D721Med (cell line): ENCODE data around the gene MYBPHL.
A peak's percentile ranks its signal among the peaks of the same experiment; 100 is the strongest.

Experiments
- DNase-seq: peaks from one replicate; pipeline ENCODE4 v3.0.0; 2011; ENCODE audit warnings: low spot score; ENCODE audit not compliant: insufficient read length
- FAIRE-seq: peaks from 2 replicates; lab custom pipeline; 2011; peaks lifted over from hg19 to GRCh38; lab: Jason Lieb, UNC
- TF ChIP-seq, protein P1 (sequence below): IDR thresholded peaks from 2 replicates; pipeline ENCODE4 v1.5.1; 2012; ENCODE audit warnings: mild to moderate bottlenecking, control low read depth; ENCODE audit not compliant: insufficient read depth; ENCODE audit errors: missing control alignments

Gene MYBPHL

DNA sequence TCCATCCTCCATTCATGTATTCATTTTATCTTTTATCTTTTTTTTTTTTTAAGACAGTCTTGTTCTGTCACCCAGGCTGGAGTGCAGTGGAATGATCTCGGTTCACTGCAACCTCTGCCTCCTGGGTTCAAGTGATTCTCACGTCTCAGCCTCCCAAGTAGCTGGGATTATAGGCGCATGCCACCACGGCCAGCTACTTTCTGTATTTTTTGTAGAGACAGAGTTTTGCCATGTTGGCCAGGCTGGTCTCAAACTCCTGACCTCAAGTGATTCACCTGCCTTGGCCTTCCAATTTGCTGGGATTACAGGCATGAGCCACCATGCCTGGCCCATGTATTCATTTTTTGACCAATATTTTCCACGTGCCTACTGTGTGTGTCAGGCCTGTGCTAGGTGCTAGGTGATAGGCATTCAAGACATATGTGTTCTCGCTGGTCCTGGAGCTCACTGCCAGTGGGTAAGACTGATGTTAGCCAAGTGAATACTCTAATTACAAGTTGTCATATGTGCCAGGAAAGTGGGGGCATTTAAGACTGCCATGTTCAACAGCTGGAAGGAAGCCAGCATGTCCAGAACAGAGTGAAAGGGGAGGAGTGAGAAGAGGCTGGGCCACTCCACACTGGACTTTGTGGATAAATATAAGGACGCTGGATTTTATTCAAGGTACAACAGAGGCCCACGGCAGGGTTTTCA is 62.8 kb downstream of the MYBPHL start:
- DNase-seq: peak; percentile 2
- TF ChIP-seq, protein P1, sequence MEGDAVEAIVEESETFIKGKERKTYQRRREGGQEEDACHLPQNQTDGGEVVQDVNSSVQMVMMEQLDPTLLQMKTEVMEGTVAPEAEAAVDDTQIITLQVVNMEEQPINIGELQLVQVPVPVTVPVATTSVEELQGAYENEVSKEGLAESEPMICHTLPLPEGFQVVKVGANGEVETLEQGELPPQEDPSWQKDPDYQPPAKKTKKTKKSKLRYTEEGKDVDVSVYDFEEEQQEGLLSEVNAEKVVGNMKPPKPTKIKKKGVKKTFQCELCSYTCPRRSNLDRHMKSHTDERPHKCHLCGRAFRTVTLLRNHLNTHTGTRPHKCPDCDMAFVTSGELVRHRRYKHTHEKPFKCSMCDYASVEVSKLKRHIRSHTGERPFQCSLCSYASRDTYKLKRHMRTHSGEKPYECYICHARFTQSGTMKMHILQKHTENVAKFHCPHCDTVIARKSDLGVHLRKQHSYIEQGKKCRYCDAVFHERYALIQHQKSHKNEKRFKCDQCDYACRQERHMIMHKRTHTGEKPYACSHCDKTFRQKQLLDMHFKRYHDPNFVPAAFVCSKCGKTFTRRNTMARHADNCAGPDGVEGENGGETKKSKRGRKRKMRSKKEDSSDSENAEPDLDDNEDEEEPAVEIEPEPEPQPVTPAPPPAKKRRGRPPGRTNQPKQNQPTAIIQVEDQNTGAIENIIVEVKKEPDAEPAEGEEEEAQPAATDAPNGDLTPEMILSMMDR: no peak
- FAIRE-seq: no peak

DNA sequence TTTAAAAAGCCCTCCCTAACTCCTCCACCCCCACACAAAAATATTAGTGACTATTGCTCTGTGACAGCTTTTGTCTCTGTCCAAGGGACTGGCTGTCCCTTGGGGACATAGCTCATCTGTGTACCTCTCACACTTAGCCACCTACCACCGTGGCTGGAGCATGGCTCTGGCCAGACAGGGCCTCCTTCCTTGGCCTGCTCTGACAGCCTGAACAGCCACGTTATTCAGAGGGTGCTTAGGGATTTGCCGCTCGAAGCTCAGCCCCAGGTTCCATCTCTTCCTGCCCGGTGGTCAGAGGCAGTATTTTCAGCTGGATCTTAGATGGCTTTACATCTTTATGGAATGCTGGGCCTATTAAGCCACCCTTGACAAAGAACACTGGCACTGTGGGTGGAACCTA is 63.6 kb downstream of the MYBPHL start:
- TF ChIP-seq, protein P1: no peak
- FAIRE-seq: no peak

GRCh38 chr1:109242387-109242786 is 64.4 kb downstream of the MYBPHL start:
- TF ChIP-seq, protein P1: no peak
- DNase-seq: no peak
- no peak for FAIRE-seq

More for the DNA sequence above, 63.6 kb downstream of the MYBPHL start:
- peak; percentile 5 for DNase-seq
